Activated CD4-positive, alpha-beta T cell treated with anti-CD3 and anti-CD28 coated beads, Interleukin-2, amount 10 ng/mL, durations not matched to agents 24 days and 14 days (primary cell): ENCODE results near the gene DHX9. TPM values are rescaled to one million over a fixed set of nuclear protein-coding genes. Genes with fewer than 3 reads are reported as not detected.

Experiments
- DNase-seq: peaks from one replicate; pipeline ENCODE4 v3.0.0; 2022
- H3K27ac Mint-ChIP-seq: one replicate; pipeline ENCODE4 v1.8.0; 2022; ENCODE audit warnings: mild to moderate bottlenecking, mixed read lengths
- H3K27me3 Mint-ChIP-seq: one replicate; pipeline ENCODE4 v1.8.0; 2022; ENCODE audit warnings: mixed read lengths
- H3K36me3 Mint-ChIP-seq: one replicate; pipeline ENCODE4 v1.8.0; 2022; ENCODE audit warnings: low read depth, mild to moderate bottlenecking, mixed read lengths
- H3K4me1 Mint-ChIP-seq: one replicate; pipeline ENCODE4 v1.8.0; 2021; ENCODE audit warnings: mixed read lengths
- H3K4me3 Mint-ChIP-seq: one replicate; pipeline ENCODE4 v1.8.0; 2022; ENCODE audit warnings: mild to moderate bottlenecking, moderate library complexity, mixed read lengths
- H3K9me3 Mint-ChIP-seq: one replicate; pipeline ENCODE4 v1.8.0; 2021; ENCODE audit warnings: mixed read lengths
- intact Hi-C: fragments of 100-400 bp; cut with micrococcal nuclease; formaldehyde crosslinking; loops from one replicate; pipeline ENCODE4 v1.15.1; 2023
- total RNA-seq: library from RNA; stranded (reverse); gene quantifications from 2 replicates; pipeline ENCODE4 v1.2.3, GENCODE V29; 2022

DHX9 gene
- total RNA-seq, 1 donor from 2014 or later = 344 TPM

GRCh38 chr1:182851825-182852224, 12.7 kb downstream of the DHX9 start:
- no peak overlapping the region for H3K4me3 Mint-ChIP-seq
- peaks cover 39% of the 10 kb centered on the region for H3K4me1 Mint-ChIP-seq
- intact Hi-C loops = no loop called here
- H3K9me3 Mint-ChIP-seq = no peaks in the 10 kb centered on the region
- peaks cover 80% of the 10 kb centered on the region for H3K36me3 Mint-ChIP-seq
- H3K27ac Mint-ChIP-seq = no peak overlapping the region
- no peaks in the 10 kb centered on the region for H3K27me3 Mint-ChIP-seq
- no peak for DNase-seq

GRCh38 chr1:182855911-182856310, 16.8 kb downstream of the DHX9 start:
- no peak for DNase-seq
- no peaks in the 10 kb centered on the region for H3K27me3 Mint-ChIP-seq
- H3K9me3 Mint-ChIP-seq = no peaks in the 10 kb centered on the region
- H3K36me3 Mint-ChIP-seq = peaks cover 82% of the 10 kb centered on the region
- intact Hi-C loops = no loop called here
- no peak overlapping the region for H3K27ac Mint-ChIP-seq
- no peak overlapping the region for H3K4me3 Mint-ChIP-seq
- peaks cover 14% of the 10 kb centered on the region for H3K4me1 Mint-ChIP-seq

- H3K9me3 Mint-ChIP-seq = no peaks in the 10 kb centered on the region
- H3K4me1 Mint-ChIP-seq = peaks cover 18% of the 10 kb centered on the region
- H3K36me3 Mint-ChIP-seq = peaks cover 85% of the 10 kb centered on the region
- DNase-seq = no peak
- H3K27me3 Mint-ChIP-seq = no peaks in the 10 kb centered on the region
- intact Hi-C loops = no loop called here
- H3K4me3 Mint-ChIP-seq = no peak overlapping the region
- no peak overlapping the region for H3K27ac Mint-ChIP-seq
Observed at GRCh38 chr1:182857212-182857611, 18.1 kb downstream of the DHX9 start.

GRCh38 chr1:182860658-182861057, 21.5 kb downstream of the DHX9 start:
- Mint-ChIP-seq H3K27ac (peak overlapping the region; percentile 41), H3K9me3 (no peaks in the 10 kb centered on the region), H3K4me3 (no peak overlapping the region), H3K36me3 (peaks cover 81% of the 10 kb centered on the region), H3K27me3 (no peaks in the 10 kb centered on the region), H3K4me1 (peaks cover 19% of the 10 kb centered on the region)
- DNase-seq = no peak
- intact Hi-C loops = no loop called here

GRCh38 chr1:182861994-182862393, 22.8 kb downstream of the DHX9 start:
- no peak for DNase-seq
- Mint-ChIP-seq H3K4me3 (no peak overlapping the region), H3K27ac (peak overlapping the region; percentile 51), H3K4me1 (peaks cover 26% of the 10 kb centered on the region), H3K36me3 (peaks cover 85% of the 10 kb centered on the region), H3K9me3 (no peaks in the 10 kb centered on the region), H3K27me3 (no peaks in the 10 kb centered on the region)
- intact Hi-C loops = loop anchor here (2.0 kb wide), 1 partner anchor 15 kb away; no protein-coding TSS in a partner anchor

- peaks cover 26% of the 10 kb centered on the region for H3K4me1 Mint-ChIP-seq
- no peak for DNase-seq
- no peak overlapping the region for H3K4me3 Mint-ChIP-seq
- no peaks in the 10 kb centered on the region for H3K9me3 Mint-ChIP-seq
- peaks cover 85% of the 10 kb centered on the region for H3K36me3 Mint-ChIP-seq
- H3K27ac Mint-ChIP-seq = peak overlapping the region; percentile 51
- H3K27me3 Mint-ChIP-seq = no peaks in the 10 kb centered on the region
- intact Hi-C loops = loop anchor here (2.0 kb wide), 1 partner anchor 14 kb away; no protein-coding TSS in a partner anchor
Observed at GRCh38 chr1:182862827-182863226, 23.7 kb downstream of the DHX9 start.

- no peak overlapping the region for H3K4me3 Mint-ChIP-seq
Observed at GRCh38 chr1:182863940-182864339, 24.8 kb downstream of the DHX9 start.

GRCh38 chr1:182867861-182868260, 28.7 kb downstream of the DHX9 start:
- Mint-ChIP-seq H3K9me3 (no peaks in the 10 kb centered on the region), H3K27me3 (no peaks in the 10 kb centered on the region), H3K27ac (no peak overlapping the region), H3K4me1 (peaks cover 11% of the 10 kb centered on the region), H3K36me3 (peaks cover 81% of the 10 kb centered on the region), H3K4me3 (no peak overlapping the region)
- intact Hi-C loops = no loop called here
- no peak for DNase-seq

More at GRCh38 chr1:182863940-182864339, 24.8 kb downstream of the DHX9 start:
- Mint-ChIP-seq H3K9me3 (no peaks in the 10 kb centered on the region), H3K4me1 (peaks cover 24% of the 10 kb centered on the region), H3K27me3 (no peaks in the 10 kb centered on the region), H3K27ac (no peak overlapping the region), H3K36me3 (peaks cover 83% of the 10 kb centered on the region)
- intact Hi-C loops = loop anchor here (2.0 kb wide), 1 partner anchor 13 kb away; no protein-coding TSS in a partner anchor
- no peak for DNase-seq

- intact Hi-C loops = no loop called here
- Mint-ChIP-seq H3K4me1 (peaks cover 17% of the 10 kb centered on the region), H3K27ac (peak overlapping the region; percentile 34), H3K36me3 (peaks cover 90% of the 10 kb centered on the region), H3K27me3 (no peaks in the 10 kb centered on the region), H3K4me3 (no peak overlapping the region), H3K9me3 (no peaks in the 10 kb centered on the region)
- DNase-seq = peak; percentile 64
Observed at GRCh38 chr1:182869241-182869666, 30.1 kb downstream of the DHX9 start.

GRCh38 chr1:182872881-182873280, 33.7 kb downstream of the DHX9 start:
- no peak overlapping the region for H3K27ac Mint-ChIP-seq
- peaks cover 86% of the 10 kb centered on the region for H3K36me3 Mint-ChIP-seq

GRCh38 chr1:182875889-182876288, 36.7 kb downstream of the DHX9 start:
- Mint-ChIP-seq H3K4me1 (peaks cover 17% of the 10 kb centered on the region), H3K36me3 (peaks cover 87% of the 10 kb centered on the region), H3K4me3 (no peak overlapping the region), H3K9me3 (no peaks in the 10 kb centered on the region), H3K27me3 (no peaks in the 10 kb centered on the region), H3K27ac (peak overlapping the region; percentile 27)
- DNase-seq = no peak
- intact Hi-C loops = loop anchor here (2.0 kb wide), 1 partner anchor 13 kb away; no protein-coding TSS in a partner anchor

More at GRCh38 chr1:182872881-182873280, 33.7 kb downstream of the DHX9 start:
- H3K4me3 Mint-ChIP-seq = no peak overlapping the region
- peaks cover 12% of the 10 kb centered on the region for H3K4me1 Mint-ChIP-seq
- intact Hi-C loops = no loop called here
- DNase-seq = no peak
- no peaks in the 10 kb centered on the region for H3K9me3 Mint-ChIP-seq
- no peaks in the 10 kb centered on the region for H3K27me3 Mint-ChIP-seq

GRCh38 chr1:182877331-182877730, 38.2 kb downstream of the DHX9 start:
- Mint-ChIP-seq H3K9me3 (no peaks in the 10 kb centered on the region), H3K4me3 (no peak overlapping the region), H3K27me3 (no peaks in the 10 kb centered on the region), H3K36me3 (peaks cover 89% of the 10 kb centered on the region), H3K27ac (no peak overlapping the region), H3K4me1 (peaks cover 13% of the 10 kb centered on the region)
- intact Hi-C loops = loop anchor here (2.0 kb wide), 1 partner anchor 15 kb away; no protein-coding TSS in a partner anchor
- DNase-seq = no peak

- Mint-ChIP-seq H3K9me3 (no peaks in the 10 kb centered on the region), H3K27ac (peak overlapping the region; percentile 78), H3K4me3 (no peak overlapping the region), H3K27me3 (no peaks in the 10 kb centered on the region), H3K4me1 (peaks cover 13% of the 10 kb centered on the region), H3K36me3 (peaks cover 88% of the 10 kb centered on the region)
- no peak for DNase-seq
- intact Hi-C loops = loop anchor here (2.0 kb wide), 1 partner anchor 15 kb away; no protein-coding TSS in a partner anchor
Observed at GRCh38 chr1:182877842-182878241, 38.7 kb downstream of the DHX9 start.

- no peak for DNase-seq
- no peak overlapping the region for H3K4me3 Mint-ChIP-seq
- H3K36me3 Mint-ChIP-seq = peaks cover 87% of the 10 kb centered on the region
- peaks cover 24% of the 10 kb centered on the region for H3K4me1 Mint-ChIP-seq
- intact Hi-C loops = loop anchor here (2.0 to 5.0 kb wide), 2 partner anchors 14 to 38 kb away; no protein-coding TSS in a partner anchor
- no peaks in the 10 kb centered on the region for H3K9me3 Mint-ChIP-seq
- H3K27me3 Mint-ChIP-seq = no peaks in the 10 kb centered on the region
- no peak overlapping the region for H3K27ac Mint-ChIP-seq
Observed at GRCh38 chr1:182884872-182885271, 45.7 kb downstream of the DHX9 start.

- H3K4me3 Mint-ChIP-seq = no peak overlapping the region
- H3K27me3 Mint-ChIP-seq = no peaks in the 10 kb centered on the region
- no peaks in the 10 kb centered on the region for H3K9me3 Mint-ChIP-seq
- no peak overlapping the region for H3K27ac Mint-ChIP-seq
- intact Hi-C loops = loop anchor here (2.0 kb wide), 1 partner anchor 15 kb away; no protein-coding TSS in a partner anchor
- no peak for DNase-seq
- peaks cover 87% of the 10 kb centered on the region for H3K36me3 Mint-ChIP-seq
- H3K4me1 Mint-ChIP-seq = peaks cover 25% of the 10 kb centered on the region
Observed at GRCh38 chr1:182885591-182885990, 46.4 kb downstream of the DHX9 start.
